ENCODE results near the gene PAX3.

The PAX3 gene

DNA sequence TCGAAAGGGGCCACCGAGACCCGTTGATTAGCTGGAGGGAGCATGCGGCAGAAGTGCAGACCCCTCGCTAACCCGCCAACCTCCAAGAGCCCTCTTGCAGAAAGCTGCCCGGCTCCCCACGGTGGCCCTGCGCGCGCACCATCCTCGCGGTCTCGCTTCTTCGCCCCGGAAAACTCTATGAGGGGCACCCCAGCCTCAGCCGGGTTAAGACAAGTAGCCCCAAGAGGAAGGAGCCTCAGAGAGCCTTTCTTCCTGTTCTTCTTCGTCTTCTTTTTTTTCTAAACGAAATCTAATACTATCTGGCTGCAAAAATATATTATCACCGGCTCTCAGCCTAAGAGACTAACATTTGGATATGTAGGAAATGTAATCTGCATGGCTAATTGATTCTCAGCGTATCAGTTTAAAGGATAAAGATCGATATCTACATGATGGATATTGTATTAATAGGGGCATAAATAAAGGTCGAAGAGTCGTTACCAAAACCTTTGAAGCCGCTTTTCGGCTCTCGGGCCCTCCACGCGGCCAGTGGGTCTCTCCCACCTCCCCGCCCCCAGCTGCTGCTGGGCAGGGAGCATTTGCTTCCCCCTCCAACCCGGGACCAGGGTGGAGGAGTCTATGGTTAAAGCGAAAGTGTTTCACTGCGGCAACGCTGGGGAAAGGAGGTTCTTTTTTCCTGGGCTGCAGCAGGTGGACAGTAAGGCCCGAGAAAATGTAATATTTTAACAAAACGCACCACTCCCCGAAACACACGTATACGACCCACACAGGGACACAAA, 6.1 kb upstream of the PAX3 start:
- TF ChIP-seq ZNF274 (IDR thresholded peaks at IDR 0.05; ENCODE audit: low read depth, low read length) (no peak), SUZ12 (IDR thresholded peaks at IDR 0.05; ENCODE audit: extremely low read depth, insufficient read depth, insufficient read length) (no peak), YY1 (IDR thresholded peaks at IDR 0.05; ENCODE audit: insufficient read depth, insufficient read length) (no peak)
- DNase-seq (ENCODE audit: low read depth, low spot score): no peak

DNA sequence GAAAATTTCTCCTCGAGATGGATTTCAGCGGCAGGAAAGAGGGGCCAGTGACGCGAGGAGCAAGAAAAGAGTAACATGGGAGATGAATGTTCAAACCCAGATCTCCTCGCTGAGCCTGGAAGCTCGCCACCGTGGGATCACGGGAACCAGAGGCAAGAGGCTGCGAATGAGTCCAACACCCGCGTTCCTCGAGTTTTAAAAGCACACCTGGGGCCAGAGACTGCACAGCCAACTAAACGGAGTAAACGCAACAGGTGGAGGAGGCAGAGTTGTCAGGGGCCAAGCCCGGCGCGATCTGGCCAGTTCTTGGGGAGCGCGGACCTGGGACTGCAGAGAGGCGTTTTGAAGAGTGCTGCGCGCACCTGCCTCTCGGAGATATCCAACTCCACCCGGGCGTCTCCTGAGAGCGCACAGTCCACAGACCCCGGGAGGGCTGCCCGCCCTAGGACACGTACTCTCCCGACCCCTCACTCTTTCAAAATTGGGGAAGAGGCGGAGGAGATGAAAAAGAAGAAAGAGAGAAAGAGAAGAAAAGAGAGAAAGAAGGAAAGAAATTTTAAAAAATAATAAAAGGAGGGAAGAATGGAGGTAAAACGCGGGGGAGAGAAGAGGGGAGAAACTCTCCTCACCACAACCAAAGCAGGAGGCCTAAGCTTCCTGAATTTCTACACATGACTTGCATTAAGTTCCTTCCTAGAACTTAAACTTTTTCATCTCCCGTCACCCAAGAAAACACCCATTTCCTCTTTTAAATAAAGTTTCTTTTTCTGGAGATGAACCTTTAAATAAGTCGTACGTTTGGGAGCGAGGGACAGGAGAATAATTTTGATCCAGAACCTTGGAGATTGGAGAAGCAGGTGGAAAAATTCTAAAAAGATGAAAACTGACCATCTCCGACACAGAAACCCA, 5.3 kb upstream of the PAX3 start:
- Histone ChIP-seq H3K9me3 (ENCODE audit: insufficient read depth, low read length) (no peaks in the 10 kb centered on the region), H3K9ac (ENCODE audit: insufficient read length, low read depth) (no peak overlapping the region), H3K4me1 (ENCODE audit: insufficient read depth, insufficient read length) (peaks cover 22% of the 10 kb centered on the region), H3K4me3 (ENCODE audit: insufficient read length, low read depth) (no peak overlapping the region), H3K27me3 (ENCODE audit: insufficient read depth, insufficient read length) (peaks cover 100% of the 10 kb centered on the region), H3K36me3 (ENCODE audit: insufficient read depth, insufficient read length, low read length) (no peaks in the 10 kb centered on the region)
- peak; percentile 82 for TF ChIP-seq SUZ12 (IDR thresholded peaks at IDR 0.05; ENCODE audit: extremely low read depth, insufficient read depth, insufficient read length)
- no peak for TF ChIP-seq ZNF274 (IDR thresholded peaks at IDR 0.05; ENCODE audit: low read depth, low read length)
- TF ChIP-seq YY1 (IDR thresholded peaks at IDR 0.05; ENCODE audit: insufficient read depth, insufficient read length): no peak
- no peak for DNase-seq (ENCODE audit: low read depth, low spot score)

More for the DNA sequence above, 6.1 kb upstream of the PAX3 start:
- H3K9ac ChIP-seq (ENCODE audit: insufficient read length, low read depth): no peak overlapping the region
- peaks cover 100% of the 10 kb centered on the region for H3K27me3 ChIP-seq (ENCODE audit: insufficient read depth, insufficient read length)
- no peaks in the 10 kb centered on the region for H3K9me3 ChIP-seq (ENCODE audit: insufficient read depth, low read length)
- H3K4me1 ChIP-seq (ENCODE audit: insufficient read depth, insufficient read length): peaks cover 16% of the 10 kb centered on the region
- H3K36me3 ChIP-seq (ENCODE audit: insufficient read depth, insufficient read length, low read length): no peaks in the 10 kb centered on the region
- H3K4me3 ChIP-seq (ENCODE audit: insufficient read length, low read depth): no peak overlapping the region

DNA sequence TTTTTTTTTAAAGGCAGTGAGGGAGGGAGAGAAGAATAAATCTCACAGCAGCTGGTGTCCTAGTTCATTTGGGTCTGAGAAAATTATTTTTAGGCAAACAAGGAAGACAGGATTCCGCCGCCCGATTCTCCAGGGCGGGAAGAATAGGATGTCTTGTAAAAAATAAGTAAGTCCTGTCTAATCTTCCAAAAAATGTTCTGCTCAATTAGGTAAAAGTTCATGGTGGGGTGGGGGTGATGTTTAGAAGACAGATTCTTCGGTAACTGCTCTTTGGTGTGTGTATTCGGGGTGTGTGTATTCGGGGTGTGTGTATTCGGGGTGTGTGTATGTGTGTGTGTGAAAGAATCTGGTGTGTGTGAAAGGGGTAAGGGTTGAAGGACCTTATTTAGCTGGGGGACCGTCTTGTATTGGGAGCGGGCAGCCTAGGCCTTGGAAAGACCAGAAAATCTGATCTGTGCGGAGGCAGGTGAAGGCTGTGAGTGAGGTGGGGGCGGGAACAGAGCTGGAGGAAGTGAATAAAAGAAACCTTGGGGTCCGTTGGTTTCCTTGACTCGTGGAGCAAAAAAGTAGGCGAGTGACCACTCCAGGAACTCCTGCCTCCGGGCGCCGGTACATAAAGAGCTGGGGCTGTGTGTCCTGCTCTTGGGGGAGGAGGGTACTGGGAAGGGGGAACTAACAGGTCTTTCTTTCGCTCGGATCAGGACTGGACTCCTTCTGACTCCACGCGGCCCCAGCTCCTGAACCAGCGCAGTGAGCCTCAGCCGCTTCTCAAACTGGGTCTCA, 4.4 kb upstream of the PAX3 start:
- Histone ChIP-seq H3K9ac (ENCODE audit: insufficient read length, low read depth) (no peak overlapping the region), H3K4me1 (ENCODE audit: insufficient read depth, insufficient read length) (peaks cover 22% of the 10 kb centered on the region), H3K27me3 (ENCODE audit: insufficient read depth, insufficient read length) (peaks cover 100% of the 10 kb centered on the region)

DNA sequence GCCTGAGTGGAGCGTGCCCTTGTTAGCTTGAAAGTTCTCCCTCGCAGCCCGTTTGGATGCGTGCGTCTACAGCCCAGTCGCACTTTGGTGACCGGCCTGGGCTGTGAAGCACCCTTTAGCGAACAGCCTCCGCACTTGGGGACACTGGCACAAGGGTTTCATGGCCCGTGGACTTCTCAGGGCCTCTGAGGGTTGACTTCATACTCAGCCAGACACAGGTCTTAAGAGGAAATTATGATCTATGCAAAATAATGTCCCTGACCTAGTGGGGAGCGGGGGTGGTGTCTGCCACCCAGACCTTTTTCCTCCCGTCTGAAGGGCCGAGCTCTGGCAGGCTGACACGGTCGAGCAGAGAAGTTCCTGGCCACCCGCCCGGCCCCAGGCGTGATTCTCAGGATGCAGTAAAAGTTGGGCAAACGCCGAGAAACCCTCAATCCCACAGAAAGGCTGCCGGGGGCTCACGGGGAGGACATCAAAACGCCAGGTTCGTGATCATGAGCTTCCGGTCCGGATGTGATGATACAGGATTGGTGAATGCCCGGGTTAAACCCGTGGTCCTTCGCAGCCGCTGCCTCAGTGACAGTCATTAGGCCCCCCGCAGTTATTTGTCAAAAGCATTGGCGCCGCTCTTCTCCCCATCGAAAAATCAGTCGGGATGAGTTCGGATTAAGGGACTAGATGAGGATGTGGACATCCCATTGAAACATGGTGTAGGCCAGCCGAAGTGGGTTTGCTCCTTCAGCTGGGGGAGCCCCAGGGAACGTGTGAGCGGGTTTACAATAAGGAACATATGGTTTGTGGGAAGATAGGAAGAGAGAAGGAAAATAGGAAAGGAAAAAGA, 3.6 kb upstream of the PAX3 start:
- H3K27me3 ChIP-seq (ENCODE audit: insufficient read depth, insufficient read length): peaks cover 100% of the 10 kb centered on the region
- H3K9me3 ChIP-seq (ENCODE audit: insufficient read depth, low read length): no peaks in the 10 kb centered on the region
- H3K4me3 ChIP-seq (ENCODE audit: insufficient read length, low read depth): no peak overlapping the region
- no peaks in the 10 kb centered on the region for H3K36me3 ChIP-seq (ENCODE audit: insufficient read depth, insufficient read length, low read length)
- H3K4me1 ChIP-seq (ENCODE audit: insufficient read depth, insufficient read length): peaks cover 20% of the 10 kb centered on the region
- DNase-seq (ENCODE audit: low read depth, low spot score): no peak
- H3K9ac ChIP-seq (ENCODE audit: insufficient read length, low read depth): no peak overlapping the region
- no peak for TF ChIP-seq YY1 (IDR thresholded peaks at IDR 0.05; ENCODE audit: insufficient read depth, insufficient read length)
- TF ChIP-seq SUZ12 (IDR thresholded peaks at IDR 0.05; ENCODE audit: extremely low read depth, insufficient read depth, insufficient read length): no peak
- no peak for TF ChIP-seq ZNF274 (IDR thresholded peaks at IDR 0.05; ENCODE audit: low read depth, low read length)

More for the DNA sequence above, 4.4 kb upstream of the PAX3 start:
- DNase-seq (ENCODE audit: low read depth, low spot score): no peak
- Histone ChIP-seq H3K9me3 (ENCODE audit: insufficient read depth, low read length) (no peaks in the 10 kb centered on the region), H3K36me3 (ENCODE audit: insufficient read depth, insufficient read length, low read length) (no peaks in the 10 kb centered on the region), H3K4me3 (ENCODE audit: insufficient read length, low read depth) (no peak overlapping the region)
- TF ChIP-seq SUZ12 (IDR thresholded peaks at IDR 0.05; ENCODE audit: extremely low read depth, insufficient read depth, insufficient read length): peak; percentile 83
- TF ChIP-seq ZNF274 (IDR thresholded peaks at IDR 0.05; ENCODE audit: low read depth, low read length): no peak
- TF ChIP-seq YY1 (IDR thresholded peaks at IDR 0.05; ENCODE audit: insufficient read depth, insufficient read length): no peak

DNA sequence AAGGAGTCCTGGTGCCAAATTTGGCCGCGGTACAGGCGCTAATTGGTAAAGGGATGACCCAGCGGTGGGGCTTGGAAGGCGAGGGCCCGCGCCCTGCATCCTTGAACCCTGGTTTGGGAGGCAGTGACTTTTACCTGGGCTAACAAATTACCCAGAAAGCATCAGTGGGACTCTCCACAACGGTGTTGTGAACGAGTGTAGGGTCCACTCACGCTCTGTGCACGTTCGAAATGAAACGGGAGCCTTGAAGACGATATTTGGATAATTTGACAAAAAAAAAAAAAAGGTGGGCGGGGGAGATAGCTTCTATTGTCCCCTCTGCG, 3.0 kb upstream of the PAX3 start:
- TF ChIP-seq YY1 (IDR thresholded peaks at IDR 0.05; ENCODE audit: insufficient read depth, insufficient read length): no peak
- TF ChIP-seq ZNF274 (IDR thresholded peaks at IDR 0.05; ENCODE audit: low read depth, low read length): no peak
- TF ChIP-seq SUZ12 (IDR thresholded peaks at IDR 0.05; ENCODE audit: extremely low read depth, insufficient read depth, insufficient read length): no peak
- Histone ChIP-seq H3K4me3 (ENCODE audit: insufficient read length, low read depth) (no peak overlapping the region), H3K9ac (ENCODE audit: insufficient read length, low read depth) (no peak overlapping the region), H3K36me3 (ENCODE audit: insufficient read depth, insufficient read length, low read length) (no peaks in the 10 kb centered on the region), H3K9me3 (ENCODE audit: insufficient read depth, low read length) (no peaks in the 10 kb centered on the region), H3K27me3 (ENCODE audit: insufficient read depth, insufficient read length) (peaks cover 100% of the 10 kb centered on the region), H3K4me1 (ENCODE audit: insufficient read depth, insufficient read length) (peaks cover 19% of the 10 kb centered on the region)
- DNase-seq (ENCODE audit: low read depth, low spot score): no peak

DNA sequence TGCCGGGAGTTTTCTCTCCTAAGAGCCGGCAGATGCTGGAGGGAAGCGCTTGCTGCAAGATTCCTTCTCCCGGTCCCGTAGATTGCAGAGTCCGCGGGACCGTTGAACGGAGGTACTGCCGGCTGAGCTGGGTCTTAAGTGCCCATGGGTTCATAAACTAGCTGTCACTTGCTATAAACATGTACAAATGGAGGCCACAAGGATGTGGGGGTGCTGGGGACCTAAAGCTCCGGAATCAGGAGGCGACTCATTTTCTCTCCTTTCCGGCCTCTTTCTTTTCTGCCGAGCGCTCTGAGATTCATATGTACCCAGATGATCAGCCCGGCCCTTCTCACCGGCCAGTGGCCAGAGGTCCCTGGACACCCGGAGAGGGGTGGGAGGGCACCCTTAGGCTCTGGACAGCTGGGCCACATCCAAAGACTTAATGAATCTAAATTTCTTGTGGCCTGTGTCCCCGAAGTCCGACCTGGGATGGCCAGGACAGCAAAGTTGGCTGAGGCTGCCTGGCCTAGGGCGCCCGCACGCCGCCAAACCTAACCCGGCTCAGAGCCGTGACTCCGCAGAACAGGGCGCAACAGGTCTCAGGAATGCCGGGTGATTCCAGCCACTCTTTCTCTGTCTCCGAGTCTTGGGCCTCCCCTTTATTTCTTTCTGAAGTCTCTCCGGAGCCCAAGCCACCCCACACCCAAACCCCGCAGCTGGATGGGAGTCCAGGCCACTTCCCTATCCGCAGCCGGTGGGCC, 2.4 kb upstream of the PAX3 start:
- no peaks in the 10 kb centered on the region for H3K36me3 ChIP-seq (ENCODE audit: insufficient read depth, insufficient read length, low read length)
- TF ChIP-seq ZNF274 (IDR thresholded peaks at IDR 0.05; ENCODE audit: low read depth, low read length) (no peak), YY1 (IDR thresholded peaks at IDR 0.05; ENCODE audit: insufficient read depth, insufficient read length) (no peak), SUZ12 (IDR thresholded peaks at IDR 0.05; ENCODE audit: extremely low read depth, insufficient read depth, insufficient read length) (peak; percentile 99)
- peaks cover 100% of the 10 kb centered on the region for H3K27me3 ChIP-seq (ENCODE audit: insufficient read depth, insufficient read length)
- no peaks in the 10 kb centered on the region for H3K9me3 ChIP-seq (ENCODE audit: insufficient read depth, low read length)
- H3K4me1 ChIP-seq (ENCODE audit: insufficient read depth, insufficient read length): peaks cover 16% of the 10 kb centered on the region
- H3K4me3 ChIP-seq (ENCODE audit: insufficient read length, low read depth): no peak overlapping the region
- H3K9ac ChIP-seq (ENCODE audit: insufficient read length, low read depth): no peak overlapping the region
- no peak for DNase-seq (ENCODE audit: low read depth, low spot score)
